ENCODE measurements around the gene TMEM119. TPM values are rescaled to one million over a fixed set of nuclear protein-coding genes. Genes with fewer than 3 reads are reported as not detected.

Gene TMEM119
- total RNA-seq, 1 donor = 164 TPM

DNA sequence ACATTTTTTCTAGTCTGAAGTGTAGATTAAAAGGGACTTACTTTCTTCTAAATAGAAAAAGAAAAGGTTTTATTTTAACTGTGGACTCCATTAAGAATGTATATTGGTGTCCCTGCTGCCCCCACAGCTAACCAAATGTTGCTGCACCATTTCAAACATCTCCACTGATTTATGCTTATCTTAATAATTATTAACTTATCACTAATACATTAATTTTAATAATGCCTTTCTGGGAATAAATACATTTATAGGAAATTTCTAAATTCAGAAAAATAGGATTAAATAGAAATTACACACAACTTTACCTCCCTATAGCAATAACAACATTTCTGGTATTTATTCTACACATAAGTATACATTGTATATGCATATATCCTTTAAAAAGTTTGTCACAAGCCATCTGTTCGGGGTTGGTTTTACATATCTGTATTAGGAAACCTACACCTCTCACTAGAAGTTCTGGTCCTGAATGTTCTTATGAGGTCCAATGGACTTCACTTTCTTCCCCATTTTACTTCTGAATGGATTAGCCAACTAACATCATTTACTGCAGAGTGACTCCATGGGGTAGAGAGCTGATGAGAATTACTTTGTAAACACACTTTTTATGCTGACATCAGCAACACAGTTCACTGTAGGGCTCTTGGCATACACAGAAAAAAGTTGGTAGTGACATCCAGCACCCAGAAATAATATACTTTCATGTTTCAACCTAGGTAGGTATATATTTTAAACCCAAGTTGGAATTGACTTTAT, 45.2 kb upstream of the TMEM119 start:
- DNase-seq (ENCODE audit: low read depth) = no peak
- H3K4me3 ChIP-seq (ENCODE audit: low read depth, low read length) = no peak overlapping the region
- TF ChIP-seq, protein P1, sequence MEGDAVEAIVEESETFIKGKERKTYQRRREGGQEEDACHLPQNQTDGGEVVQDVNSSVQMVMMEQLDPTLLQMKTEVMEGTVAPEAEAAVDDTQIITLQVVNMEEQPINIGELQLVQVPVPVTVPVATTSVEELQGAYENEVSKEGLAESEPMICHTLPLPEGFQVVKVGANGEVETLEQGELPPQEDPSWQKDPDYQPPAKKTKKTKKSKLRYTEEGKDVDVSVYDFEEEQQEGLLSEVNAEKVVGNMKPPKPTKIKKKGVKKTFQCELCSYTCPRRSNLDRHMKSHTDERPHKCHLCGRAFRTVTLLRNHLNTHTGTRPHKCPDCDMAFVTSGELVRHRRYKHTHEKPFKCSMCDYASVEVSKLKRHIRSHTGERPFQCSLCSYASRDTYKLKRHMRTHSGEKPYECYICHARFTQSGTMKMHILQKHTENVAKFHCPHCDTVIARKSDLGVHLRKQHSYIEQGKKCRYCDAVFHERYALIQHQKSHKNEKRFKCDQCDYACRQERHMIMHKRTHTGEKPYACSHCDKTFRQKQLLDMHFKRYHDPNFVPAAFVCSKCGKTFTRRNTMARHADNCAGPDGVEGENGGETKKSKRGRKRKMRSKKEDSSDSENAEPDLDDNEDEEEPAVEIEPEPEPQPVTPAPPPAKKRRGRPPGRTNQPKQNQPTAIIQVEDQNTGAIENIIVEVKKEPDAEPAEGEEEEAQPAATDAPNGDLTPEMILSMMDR (IDR thresholded peaks at IDR 0.05; ENCODE audit: insufficient read depth, low read length) = no peak

DNA sequence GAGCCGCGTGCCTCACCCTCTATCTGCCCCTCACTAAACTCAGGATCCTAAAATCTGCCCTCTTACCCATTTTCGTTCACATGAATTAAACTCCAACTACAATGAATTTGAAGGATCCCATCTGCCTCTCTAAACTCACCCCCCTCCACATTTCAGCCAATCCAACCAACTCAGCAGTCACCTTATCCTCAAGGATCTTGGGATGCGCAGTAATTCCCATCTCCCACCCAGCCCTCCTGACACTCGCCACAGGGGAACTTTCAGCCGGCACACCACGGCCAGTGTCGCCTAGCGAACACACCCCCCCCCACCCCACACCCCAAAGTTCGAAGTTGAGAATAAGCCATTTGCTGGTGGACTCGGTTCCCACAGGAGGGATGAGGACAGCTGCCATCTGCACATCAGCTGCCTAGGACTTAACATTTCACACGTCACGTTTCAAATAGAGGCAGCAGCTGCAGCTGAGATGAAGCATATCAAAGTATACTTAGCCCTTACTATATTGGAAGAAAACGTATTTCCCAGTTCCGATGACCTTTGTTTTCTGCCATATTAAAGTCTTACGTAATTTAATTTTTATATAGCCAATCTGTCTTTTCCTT, 44.5 kb upstream of the TMEM119 start:
- TF ChIP-seq, protein P1 (IDR thresholded peaks at IDR 0.05; ENCODE audit: insufficient read depth, low read length) = no peak
- no peak for DNase-seq (ENCODE audit: low read depth)
- H3K4me3 ChIP-seq (ENCODE audit: low read depth, low read length) = no peak overlapping the region

DNA sequence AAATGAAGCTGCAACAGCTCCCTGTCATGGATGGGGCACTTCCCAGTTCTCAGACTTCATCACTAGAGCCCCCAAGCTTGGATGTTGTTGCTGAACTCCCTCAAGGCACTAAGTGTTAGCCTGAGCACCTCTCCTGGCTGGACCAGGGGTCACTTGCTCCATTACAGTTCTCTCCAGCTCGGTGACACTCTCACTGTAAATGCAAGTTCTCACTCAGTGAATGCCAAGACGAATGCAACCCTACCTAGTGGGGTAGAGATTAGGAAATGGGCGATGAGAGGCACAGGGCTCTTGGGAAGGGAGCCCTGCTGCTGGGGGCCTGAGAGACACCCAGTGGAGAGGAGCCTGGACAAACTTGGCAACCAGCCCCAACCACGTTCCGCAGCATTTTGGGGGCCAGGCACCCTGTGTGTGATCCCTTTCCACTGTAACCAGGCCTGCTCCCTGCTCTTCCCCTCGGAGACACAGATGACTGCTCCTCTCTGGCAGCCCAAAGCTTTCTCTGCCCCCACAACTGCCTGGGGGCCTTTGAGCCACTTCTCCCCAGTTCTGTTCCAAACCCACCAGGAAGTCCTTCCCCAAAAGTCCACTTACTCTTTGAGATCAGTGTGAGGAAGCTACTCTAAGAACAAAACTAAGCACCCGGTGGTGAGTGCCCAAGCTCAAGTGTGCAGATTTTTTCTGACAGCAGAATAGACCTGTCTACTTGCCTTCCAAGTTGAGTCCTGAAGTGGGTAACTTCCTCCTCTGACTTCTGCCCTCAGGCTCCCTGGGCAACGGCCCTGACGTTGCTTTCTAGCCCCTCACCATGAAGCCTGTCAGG, 43.8 kb upstream of the TMEM119 start:
- DNase-seq (ENCODE audit: low read depth) = no peak
- TF ChIP-seq, protein P1 (IDR thresholded peaks at IDR 0.05; ENCODE audit: insufficient read depth, low read length) = no peak
- H3K4me3 ChIP-seq (ENCODE audit: low read depth, low read length) = no peak overlapping the region

DNA sequence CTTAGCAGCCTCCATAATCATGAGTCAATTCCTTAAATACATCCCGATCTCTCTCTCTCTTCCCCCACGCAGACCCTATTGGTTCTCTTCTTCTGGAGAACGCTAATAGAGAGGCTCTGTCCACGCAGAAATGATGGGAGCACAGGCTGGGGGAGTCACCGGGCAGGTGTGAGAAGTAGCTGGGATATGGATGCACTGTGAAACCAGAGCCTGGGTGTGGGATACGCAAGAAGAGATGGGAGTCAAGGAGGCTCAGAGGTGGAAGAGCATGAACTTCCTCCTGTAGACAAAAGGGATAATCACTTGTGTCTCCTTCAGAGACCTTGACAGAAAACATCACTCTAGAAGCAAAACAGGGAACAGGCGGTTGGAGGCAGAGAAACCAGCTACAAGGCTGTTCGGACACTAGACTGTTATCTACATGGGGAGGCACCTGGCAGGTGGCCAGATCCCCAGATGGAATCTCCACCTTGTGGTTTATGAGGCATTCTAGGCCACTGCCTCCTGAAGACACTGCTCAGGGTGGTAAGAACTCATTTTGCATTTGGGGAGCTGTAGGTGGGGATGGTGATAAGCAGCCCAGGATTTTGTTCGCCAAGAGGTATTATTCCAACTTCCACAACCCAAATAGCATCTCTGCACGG, 43.0 kb upstream of the TMEM119 start:
- no peak overlapping the region for H3K4me3 ChIP-seq (ENCODE audit: low read depth, low read length)
- TF ChIP-seq, protein P1 (IDR thresholded peaks at IDR 0.05; ENCODE audit: insufficient read depth, low read length) = no peak
- peak; percentile 64 for DNase-seq (ENCODE audit: low read depth)

DNA sequence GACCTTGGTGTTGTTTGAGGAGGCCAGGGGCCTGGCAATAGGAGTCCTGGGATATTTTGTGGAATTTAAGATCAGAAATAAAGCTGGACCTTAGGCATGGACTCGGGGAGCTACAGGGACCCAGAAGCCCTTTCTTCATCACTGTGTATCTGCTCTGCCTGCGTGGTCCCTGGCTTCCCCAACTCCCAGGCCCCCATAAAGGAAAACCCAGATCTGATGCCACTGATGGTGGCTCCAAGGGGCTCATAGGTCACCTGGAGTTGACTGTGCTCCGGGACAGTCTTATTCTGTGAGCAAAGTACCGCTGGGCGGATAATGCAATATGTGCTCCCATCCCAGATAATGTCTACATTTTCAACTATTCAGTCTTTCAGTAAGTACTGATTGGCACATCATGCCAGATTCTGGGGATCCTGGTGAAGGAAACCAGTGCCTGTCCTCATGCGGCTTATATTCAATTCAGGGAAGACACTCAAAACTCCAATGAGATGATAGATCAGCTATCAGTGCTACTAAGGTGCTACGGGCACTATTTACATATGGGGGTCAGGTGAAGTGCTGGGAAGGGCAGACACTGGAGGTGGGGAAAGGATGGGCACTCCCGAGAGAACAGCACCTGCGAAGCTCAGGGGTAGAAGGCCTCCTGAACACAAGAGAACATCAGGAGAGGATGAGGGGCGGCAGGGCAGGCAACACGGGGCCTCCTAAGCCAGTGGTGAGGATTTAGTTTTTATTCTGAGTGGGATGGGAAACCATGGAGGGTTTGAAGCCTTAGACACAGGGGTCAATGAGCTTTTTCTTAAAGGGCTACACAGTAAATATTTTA, 41.3 kb upstream of the TMEM119 start:
- H3K4me3 ChIP-seq (ENCODE audit: low read depth, low read length) = no peak overlapping the region
- DNase-seq (ENCODE audit: low read depth) = no peak
- TF ChIP-seq, protein P1 (IDR thresholded peaks at IDR 0.05; ENCODE audit: insufficient read depth, low read length) = no peak
